GM12873 (cell line): ENCODE results near the gene SMIM22.

Source experiments
- CTCF ChIP-seq: IDR thresholded peaks from 2 replicates; pipeline ENCODE4 v1.5.1; 2012; ENCODE audit warnings: low read depth, mild to moderate bottlenecking, moderate library complexity, low read length, control low read depth; ENCODE audit not compliant: insufficient read depth; ENCODE audit errors: missing control alignments

SMIM22 gene

GRCh38 chr16:4803898-4804762, 9.0 kb downstream of the SMIM22 start:
- TF ChIP-seq CTCF: no peak

- no peak for TF ChIP-seq CTCF
These were observed 10.1 kb downstream of the SMIM22 start for GRCh38 chr16:4805231-4805630.

- TF ChIP-seq CTCF: no peak
These were observed 11.1 kb downstream of the SMIM22 start for GRCh38 chr16:4806280-4806679.

- no peak for TF ChIP-seq CTCF
These were observed 16.1 kb downstream of the SMIM22 start for GRCh38 chr16:4811242-4811641.

- no peak for TF ChIP-seq CTCF
These were observed 16.6 kb downstream of the SMIM22 start for GRCh38 chr16:4811773-4812172.

GRCh38 chr16:4813251-4814003, 18.3 kb downstream of the SMIM22 start:
- no peak for TF ChIP-seq CTCF

- no peak for TF ChIP-seq CTCF
These were observed 18.9 kb downstream of the SMIM22 start for GRCh38 chr16:4814046-4814445.
